HCT116 (cell line): ENCODE data around the gene NUDT14. TPM values are rescaled to one million over a fixed set of nuclear protein-coding genes. Genes with fewer than 3 reads are reported as not detected.

ENCODE experiments used
- ATAC-seq: fragments of 200-7000 bp; cut with Tn5 transposase; 2 replicates; pipeline ENCODE4 v1.9.1; 2020; ENCODE audit warnings: mild to moderate bottlenecking, moderate library complexity
- BruUV-seq: library from RNA; stranded (reverse); fragments of 400-500 nt; replicated peaks from 2 replicates; lab custom pipeline; 2021; lab: Mats Ljungman, UMichigan
- CTCF ChIA-PET: fragments of 300-600 bp; sonication (Branson Sonifier 250); formaldehyde crosslinking; loops from one replicate; lab custom pipeline; 2021; ENCODE audit warnings: antibody characterized with exemption; lab: Charles Lee
- POLR2A ChIA-PET: fragments of 300-600, 350-600 bp; sonication (Branson Sonifier 250); formaldehyde crosslinking; loops from one replicate; lab custom pipeline; 2021; ENCODE audit warnings: antibody characterized with exemption; lab: Charles Lee
- RAD21 ChIA-PET, 2 experiments: fragments of 300-600 bp; sonication (Branson Sonifier 250); formaldehyde crosslinking; loops; one replicate each; lab custom pipeline; 2023; ENCODE audit warnings: low total read pairs in 2 of 2; ENCODE audit not compliant: uncharacterized antibody in 2 of 2, unreplicated experiment in 2 of 2, low non-redundant PET in 1 of 2; lab: Charles Lee
- DNase-seq: peaks from one replicate; pipeline ENCODE4 v3.0.0-alpha.2; 2010; ENCODE audit warnings: low read depth, low spot score
- H2AFZ ChIP-seq: fragments of 200-600 bp; shearing (Covaris generic), sonication (generic); 2 replicates; pipeline ENCODE4 v1.6.1; 2017; ENCODE audit warnings: low read depth, mixed run types, mixed read lengths, antibody characterized with exemption, low read length; ENCODE audit not compliant: poor library complexity, severe bottlenecking
- H3K27ac ChIP-seq: 2 replicates; pipeline ENCODE4 v1.5.1; 2012; ENCODE audit warnings: low read depth, low read length
- H3K27me3 ChIP-seq: fragments of 200-600 bp; sonication (generic); 2 replicates; pipeline ENCODE4 v1.6.1; 2016; ENCODE audit warnings: mixed run types, low read length, mixed read lengths; ENCODE audit not compliant: insufficient read depth
- H3K36me3 ChIP-seq, 2 experiments: fragments of 200-500 bp in 1 of 2; fragments of 200-600 bp in 1 of 2; sonication (Bioruptor generic) in 1 of 2; sonication (generic) in 1 of 2; 2 replicates each; pipeline versions ENCODE4 v1.5.1 to v1.6.1; 2014 to 2016; ENCODE audit warnings: low read length in 2 of 2, inconsistent platforms in 1 of 2, mixed read lengths in 1 of 2, mixed run types in 1 of 2; ENCODE audit not compliant: insufficient read depth in 2 of 2, control insufficient read depth in 1 of 2
- H3K4me1 ChIP-seq, 2 experiments: fragments of 200-600 bp in 1 of 2; sonication (generic) in 1 of 2; 2 replicates each; pipeline versions ENCODE4 v1.5.1 to v1.6.1; 2012 to 2017; ENCODE audit warnings: low read length in 2 of 2, inconsistent platforms in 1 of 2, mild to moderate bottlenecking in 1 of 2, mixed read lengths in 1 of 2, mixed run types in 1 of 2, moderate library complexity in 1 of 2; ENCODE audit not compliant: insufficient read depth in 2 of 2, control insufficient read depth in 1 of 2
- H3K4me2 ChIP-seq: fragments of 200-600 bp; sonication (generic); 2 replicates; pipeline ENCODE4 v1.6.1; 2017; ENCODE audit warnings: mixed run types, low read length, mixed read lengths
- H3K4me3 ChIP-seq, 2 experiments: fragments of 200-600 bp in 1 of 2; sonication (generic) in 1 of 2; replicated peaks in 1 of 2; 2 replicates each; pipeline ENCODE4 v1.5.1; 2011 to 2016; ENCODE audit warnings: low read length in 2 of 2, control low read depth in 1 of 2, low read depth in 1 of 2, mild to moderate bottlenecking in 1 of 2, mixed read lengths in 1 of 2, mixed run types in 1 of 2
- H3K79me2 ChIP-seq: fragments of 200-600 bp; sonication (generic); 2 replicates; pipeline ENCODE4 v1.6.1; 2017; ENCODE audit warnings: mild to moderate bottlenecking, mixed run types, low read length, moderate library complexity, mixed read lengths; ENCODE audit not compliant: insufficient read depth
- H3K9ac ChIP-seq: fragments of 200-600 bp; sonication (generic); 2 replicates; pipeline ENCODE4 v1.6.1; 2016; ENCODE audit warnings: low read length, mixed read lengths
- H3K9me2 ChIP-seq: fragments of 200-600 bp; sonication (generic), shearing (Covaris generic); 2 replicates; pipeline ENCODE4 v1.6.1; 2017; ENCODE audit warnings: mixed run types, mild to moderate bottlenecking, moderate library complexity; ENCODE audit not compliant: insufficient read depth
- H3K9me3 ChIP-seq, 2 experiments: fragments of 200-500 bp in 1 of 2; fragments of 200-600 bp in 1 of 2; sonication (Bioruptor generic) in 1 of 2; sonication (generic) in 1 of 2; 2 replicates each; pipeline ENCODE4 v1.6.1; 2014 to 2017; ENCODE audit warnings: low read length in 2 of 2, mixed read lengths in 2 of 2, inconsistent platforms in 1 of 2, low read depth in 1 of 2, mild to moderate bottlenecking in 1 of 2, mixed run types in 1 of 2, moderate library complexity in 1 of 2; ENCODE audit not compliant: control insufficient read depth in 1 of 2, insufficient read depth in 1 of 2
- H4K20me1 ChIP-seq: fragments of 200-600 bp; sonication (generic), shearing (Covaris generic); 2 replicates; pipeline ENCODE4 v1.6.1; 2017; ENCODE audit warnings: mixed run types, mild to moderate bottlenecking, moderate library complexity; ENCODE audit not compliant: insufficient read depth
- CBX3 ChIP-seq: IDR thresholded peaks from 2 replicates; pipeline ENCODE4 v1.6.1; 2012; ENCODE audit warnings: low read depth
- EZH2phosphoT487 ChIP-seq: fragments of 200-600 bp; IDR thresholded peaks from 2 replicates; pipeline ENCODE4 v1.6.1; 2018; ENCODE audit warnings: antibody characterized with exemption, borderline replicate concordance
- MAX ChIP-seq: IDR thresholded peaks from 2 replicates; pipeline ENCODE4 v1.6.1; 2012
- POLR2AphosphoS5 ChIP-seq: IDR thresholded peaks from 2 replicates; pipeline ENCODE4 v1.6.1; 2011; ENCODE audit warnings: mild to moderate bottlenecking, low read depth, low read length, moderate library complexity
- REST ChIP-seq: IDR thresholded peaks from 2 replicates; pipeline ENCODE4 v1.6.1; 2012; ENCODE audit warnings: low read depth
- intact Hi-C: fragments of 100-400 bp; cut with micrococcal nuclease; formaldehyde crosslinking; loops from 2 replicates; pipeline ENCODE4 v1.10.0; 2022
- total RNA-seq: library from RNA; stranded (reverse); gene quantifications from one replicate; pipeline ENCODE4 v1.2.1, GENCODE V29; 2021; ENCODE audit not compliant: unreplicated experiment

Gene NUDT14
- total RNA-seq, 1 experiment from 2014 or later, result 56.1 TPM

GRCh38 chr14:105155681-105156413 lies 25.3 kb downstream of the NUDT14 start:
- no peak overlapping the region for H2AFZ ChIP-seq
- POLR2A ChIA-PET, result no interaction called here
- intact Hi-C loops, result no loop called here
- H3K4me2 ChIP-seq, result no peak overlapping the region
- no peaks in the 10 kb centered on the region for H4K20me1 ChIP-seq
- no TSS peak for BruUV-seq
- peaks cover 2 to 9% of the 10 kb centered on the region in 2 experiments; a peak in 2 of 4 replicates for H3K36me3 ChIP-seq
- H3K9ac ChIP-seq, result no peak overlapping the region
- ATAC-seq (no peak), DNase-seq (no peak)
- RAD21 ChIA-PET, result interaction anchor here in 1 of 2 experiments (0.7 kb wide), 1 partner anchor 178 kb away, joined by 4 read pairs; no protein-coding TSS in a partner anchor
- H3K9me3 ChIP-seq, result no peaks in the 10 kb centered on the region
- no peaks in the 10 kb centered on the region for H3K9me2 ChIP-seq
- TF ChIP-seq POLR2AphosphoS5 (no peak), REST (no peak), MAX (no peak), EZH2phosphoT487 (no peak), CBX3 (no peak)
- no peak overlapping the region for H3K27ac ChIP-seq
- H3K4me1 ChIP-seq, result no peaks in the 10 kb centered on the region
- no peak overlapping the region for H3K4me3 ChIP-seq
- no peaks in the 10 kb centered on the region for H3K27me3 ChIP-seq
- CTCF ChIA-PET, result no interaction called here
- H3K79me2 ChIP-seq, result peaks cover 29% of the 10 kb centered on the region
